ENCODE data around the gene CDH23. TPM values are rescaled to one million over a fixed set of nuclear protein-coding genes. Genes with fewer than 3 reads are reported as not detected.

Gene CDH23
- total RNA-seq, 1 experiment from 2014 or later = 7.8 TPM

- Histone ChIP-seq H3K4me1 (replicated peaks; ENCODE audit: insufficient read depth) (no peaks in the 10 kb centered on the region), H3F3A (ENCODE audit: insufficient read depth, low read depth) (peaks cover 5% of the 10 kb centered on the region; the same call in 1 of the 2 replicates), H3K27me3 (ENCODE audit: insufficient read depth, low read depth) (no peaks in the 10 kb centered on the region), H3K9me2 (ENCODE audit: insufficient read depth) (no peaks in the 10 kb centered on the region), H3K4me3 (no peak overlapping the region), H3K27ac (no peak overlapping the region), H3K36me3 (ENCODE audit: low read depth) (no peaks in the 10 kb centered on the region), H3K9me3 (ENCODE audit: insufficient read depth, low read depth) (no peaks in the 10 kb centered on the region), H3K4me2 (no peak overlapping the region), H4K20me1 (ENCODE audit: insufficient read depth) (no peaks in the 10 kb centered on the region), H3K79me2 (ENCODE audit: low read depth) (no peaks in the 10 kb centered on the region), H2AFZ (no peak overlapping the region)
- POLR2A ChIA-PET (ENCODE audit: unreplicated experiment) = no interaction called here
- no peak for DNase-seq
- no TSS peak for BruUV-seq (replicated peaks)
- no peak for TF ChIP-seq EZH2 (IDR thresholded peaks at IDR 0.05; ENCODE audit: low read depth)
- TF ChIP-seq CTCF (conservative IDR thresholded peaks at IDR 0.05) = no peak
- CTCF ChIA-PET = no interaction called here
- intact Hi-C loops (cut with micrococcal nuclease; ENCODE audit: unreplicated experiment) = no loop called here
Observed at GRCh38 chr10:71750986-71751385, 354.3 kb downstream of the CDH23 start.

- Histone ChIP-seq H3K4me3 (no peak overlapping the region), H3K79me2 (ENCODE audit: low read depth) (no peaks in the 10 kb centered on the region), H3K36me3 (ENCODE audit: low read depth) (no peaks in the 10 kb centered on the region), H3K27me3 (ENCODE audit: insufficient read depth, low read depth) (no peaks in the 10 kb centered on the region), H3K4me1 (replicated peaks; ENCODE audit: insufficient read depth) (no peaks in the 10 kb centered on the region), H2AFZ (no peak overlapping the region), H3K9me3 (ENCODE audit: insufficient read depth, low read depth) (no peaks in the 10 kb centered on the region), H3K9me2 (ENCODE audit: insufficient read depth) (no peaks in the 10 kb centered on the region), H3F3A (ENCODE audit: insufficient read depth, low read depth) (peaks cover 5% of the 10 kb centered on the region; the same call in 1 of the 2 replicates), H3K4me2 (no peak overlapping the region), H4K20me1 (ENCODE audit: insufficient read depth) (no peaks in the 10 kb centered on the region), H3K27ac (no peak overlapping the region)
- ChIA-PET CTCF (no interaction called here), POLR2A (ENCODE audit: unreplicated experiment) (no interaction called here)
- intact Hi-C loops (cut with micrococcal nuclease; ENCODE audit: unreplicated experiment) = no loop called here
- no TSS peak for BruUV-seq (replicated peaks)
- DNase-seq = no peak
- TF ChIP-seq CTCF (conservative IDR thresholded peaks at IDR 0.05) = no peak
- TF ChIP-seq EZH2 (IDR thresholded peaks at IDR 0.05; ENCODE audit: low read depth) = no peak
Observed at GRCh38 chr10:71751515-71752224, 354.9 kb downstream of the CDH23 start.

GRCh38 chr10:71752391-71753090, 355.8 kb downstream of the CDH23 start:
- Histone ChIP-seq H3F3A (ENCODE audit: insufficient read depth, low read depth) (peaks cover 5% of the 10 kb centered on the region; the same call in 1 of the 2 replicates), H3K79me2 (ENCODE audit: low read depth) (no peaks in the 10 kb centered on the region), H4K20me1 (ENCODE audit: insufficient read depth) (no peaks in the 10 kb centered on the region), H3K9me3 (ENCODE audit: insufficient read depth, low read depth) (no peaks in the 10 kb centered on the region), H3K36me3 (ENCODE audit: low read depth) (no peaks in the 10 kb centered on the region), H2AFZ (no peak overlapping the region), H3K4me2 (no peak overlapping the region), H3K4me1 (replicated peaks; ENCODE audit: insufficient read depth) (no peaks in the 10 kb centered on the region), H3K9me2 (ENCODE audit: insufficient read depth) (no peaks in the 10 kb centered on the region), H3K27ac (no peak overlapping the region), H3K27me3 (ENCODE audit: insufficient read depth, low read depth) (no peaks in the 10 kb centered on the region), H3K4me3 (no peak overlapping the region)
- no TSS peak for BruUV-seq (replicated peaks)
- ChIA-PET POLR2A (ENCODE audit: unreplicated experiment) (interaction anchor here (0.7 kb wide), 1 partner anchor 36 kb away, joined by 4 read pairs; no protein-coding TSS in a partner anchor), CTCF (no interaction called here)
- intact Hi-C loops (cut with micrococcal nuclease; ENCODE audit: unreplicated experiment) = no loop called here
- no peak for DNase-seq
- TF ChIP-seq CTCF (conservative IDR thresholded peaks at IDR 0.05) = no peak
